Middle frontal gyrus (tissue), 1 donor: ENCODE data around the gene FAM135A.
A peak's percentile ranks its signal among the peaks of the same experiment; 100 is the strongest.
"Not testable (repeated sequence)": the region's sequence is repeated elsewhere in the genome, so short reads cannot be mapped to it uniquely, and the experiment has no call there.

ENCODE experiments used
- DNase-seq: peaks from one replicate; pipeline ENCODE4 v3.0.0-alpha.2; 2015; ENCODE audit warnings: low spot score; ENCODE audit errors: extremely low spot score

Gene FAM135A

GRCh38 chr6:70538376-70538775 is 125.1 kb downstream of the FAM135A start:
- no peak for DNase-seq

GRCh38 chr6:70547313-70547712 is 134.0 kb downstream of the FAM135A start:
- DNase-seq: no peak

- no peak for DNase-seq
Observed at GRCh38 chr6:70547905-70548304, 134.6 kb downstream of the FAM135A start.

GRCh38 chr6:70549327-70549726 is 136.0 kb downstream of the FAM135A start:
- DNase-seq: no peak

- DNase-seq: no peak
Observed at GRCh38 chr6:70551566-70551965, 138.3 kb downstream of the FAM135A start.

- not testable (repeated sequence) for DNase-seq
Observed at GRCh38 chr6:70552286-70552940, 139.1 kb downstream of the FAM135A start.

GRCh38 chr6:70552974-70553373 is 139.7 kb downstream of the FAM135A start:
- DNase-seq: no peak

GRCh38 chr6:70557998-70558397 is 144.7 kb downstream of the FAM135A start:
- DNase-seq: no peak

- not testable (repeated sequence) for DNase-seq
Observed at GRCh38 chr6:70562401-70562800, 149.1 kb downstream of the FAM135A start.

GRCh38 chr6:70563530-70563929 is 150.2 kb downstream of the FAM135A start:
- no peak for DNase-seq

GRCh38 chr6:70566751-70567382 is 153.6 kb downstream of the FAM135A start, which contains the start of gene SDHAF4:
TSS of gene SDHAF4 (plus strand) at chr6:70566930. CDS start at chr6:70566941, 11 bp downstream.
- DNase-seq: peak; percentile 86

GRCh38 chr6:70574643-70575042 is 161.3 kb downstream of the FAM135A start:
- DNase-seq: no peak

GRCh38 chr6:70575899-70576495 is 162.7 kb downstream of the FAM135A start:
- DNase-seq: no peak

GRCh38 chr6:70586114-70586513 is 172.8 kb downstream of the FAM135A start:
- DNase-seq: no peak

- DNase-seq: no peak
Observed at GRCh38 chr6:70590400-70590799, 177.1 kb downstream of the FAM135A start.

GRCh38 chr6:70592391-70593117 is 179.2 kb downstream of the FAM135A start:
- DNase-seq: no peak

GRCh38 chr6:70593118-70593486 is 179.8 kb downstream of the FAM135A start:
- DNase-seq: no peak

GRCh38 chr6:70599187-70599586 is 185.9 kb downstream of the FAM135A start:
- no peak for DNase-seq

GRCh38 chr6:70601014-70601413 is 187.7 kb downstream of the FAM135A start:
- DNase-seq: no peak

GRCh38 chr6:70604254-70604653 is 190.9 kb downstream of the FAM135A start:
- DNase-seq: no peak

GRCh38 chr6:70607371-70607770 is 194.1 kb downstream of the FAM135A start:
- not testable (repeated sequence) for DNase-seq

- DNase-seq: not testable (repeated sequence)
Observed at GRCh38 chr6:70609181-70609580, 195.9 kb downstream of the FAM135A start.
